NCI-H2081 (cell line): ENCODE results near the gene KCNC1.

Source experiments
- DNase-seq, 2 experiments: peaks; one replicate each; lab custom pipeline; 2025; lab: John Stamatoyannopoulos, UW

The KCNC1 gene

GRCh38 chr11:17736930-17737817 lies 2.6 kb downstream of the KCNC1 start:
- DNase-seq, result no peak

GRCh38 chr11:17738151-17738973 lies 3.8 kb downstream of the KCNC1 start:
- no peak for DNase-seq

GRCh38 chr11:17739945-17740338 lies 5.4 kb downstream of the KCNC1 start:
- no peak for DNase-seq

- DNase-seq, result no peak
Observed at GRCh38 chr11:17740649-17741235, 6.2 kb downstream of the KCNC1 start.

GRCh38 chr11:17741487-17741886 lies 6.9 kb downstream of the KCNC1 start:
- DNase-seq, result no peak

GRCh38 chr11:17742019-17742418 lies 7.4 kb downstream of the KCNC1 start:
- no peak for DNase-seq

- DNase-seq, result no peak
Observed at GRCh38 chr11:17743026-17743807, 8.6 kb downstream of the KCNC1 start.

- DNase-seq, result no peak
Observed at GRCh38 chr11:17743808-17744119, 9.2 kb downstream of the KCNC1 start.

GRCh38 chr11:17744151-17744940 lies 9.8 kb downstream of the KCNC1 start:
- DNase-seq, result no peak

- DNase-seq, result no peak
Observed at GRCh38 chr11:17745023-17745772, 10.6 kb downstream of the KCNC1 start.

- no peak for DNase-seq
Observed at GRCh38 chr11:17746096-17746495, 11.5 kb downstream of the KCNC1 start.

- no peak for DNase-seq
Observed at GRCh38 chr11:17747131-17747955, 12.8 kb downstream of the KCNC1 start.

GRCh38 chr11:17748044-17748443 lies 13.5 kb downstream of the KCNC1 start:
- no peak for DNase-seq

GRCh38 chr11:17748761-17749721 lies 14.5 kb downstream of the KCNC1 start:
- no peak for DNase-seq

GRCh38 chr11:17750013-17750800 lies 15.6 kb downstream of the KCNC1 start:
- DNase-seq, result no peak

- no peak for DNase-seq
Observed at GRCh38 chr11:17750801-17751165, 16.2 kb downstream of the KCNC1 start.

- no peak for DNase-seq
Observed at GRCh38 chr11:17751558-17751957, 17.0 kb downstream of the KCNC1 start.

- no peak for DNase-seq
Observed at GRCh38 chr11:17752144-17752543, 17.6 kb downstream of the KCNC1 start.
